K562 (cell line): ENCODE measurements around the gene CYBRD1. TPM values are rescaled to one million over a fixed set of nuclear protein-coding genes. Genes with fewer than 3 reads are reported as not detected.

Experiments used
- EHMT2 ChIP-seq: fragments of 450-650 bp; IDR thresholded peaks from 2 replicates; pipeline ENCODE4 v1.6.1; 2018; ENCODE audit warnings: antibody characterized with exemption
- ELK1 ChIP-seq: sonication (generic); formaldehyde crosslinking; IDR thresholded peaks from 2 replicates; pipeline ENCODE4 v1.8.1; 2022; ENCODE audit warnings: missing genetic modification reagents
- GTF3C2 ChIP-seq: IDR thresholded peaks from 3 replicates; pipeline ENCODE4 v1.6.1; 2011; ENCODE audit warnings: borderline replicate concordance, mild to moderate bottlenecking, moderate library complexity; ENCODE audit not compliant: insufficient read length; ENCODE audit errors: extremely low read depth
- JUN ChIP-seq, 2 experiments: sonication (generic) in 1 of 2; formaldehyde crosslinking in 1 of 2; IDR thresholded peaks; 2 replicates each; pipeline versions ENCODE4 v1.6.1 to v1.8.0; 2012 to 2022; ENCODE audit warnings: borderline replicate concordance in 2 of 2, mild to moderate bottlenecking in 2 of 2, improper control_type of control experiment in 1 of 2, low read depth in 1 of 2, low read length in 1 of 2, missing genetic modification reagents in 1 of 2
- JUND ChIP-seq, 2 experiments: IDR thresholded peaks; 2 replicates in 1 of 2; 3 replicates in 1 of 2; pipeline ENCODE4 v1.6.1; 2011; ENCODE audit warnings: borderline replicate concordance in 2 of 2, low read depth in 2 of 2, low read length in 2 of 2, improper control_type of control experiment in 1 of 2, missing biosample characterization in 1 of 2, missing genetic modification characterization in 1 of 2, missing genetic modification reagents in 1 of 2
- RHOXF2B ChIP-seq: fragments of 250-450 bp; sonication (Bioruptor Pico); conservative IDR thresholded peaks from 2 replicates; pipeline ENCODE4 v1.5.1; 2021
- SAP30 ChIP-seq: fragments of 200-600 bp; sonication (generic); IDR thresholded peaks from 2 replicates; pipeline ENCODE4 v1.6.1; 2012; ENCODE audit warnings: borderline replicate concordance, low read depth, mild to moderate bottlenecking, moderate library complexity, low read length, control low read depth, inconsistent platforms; ENCODE audit not compliant: insufficient read depth, poor library complexity, severe bottlenecking
- SMARCA4 ChIP-seq: fragments of 450-650 bp; IDR thresholded peaks from 2 replicates; pipeline ENCODE4 v1.6.1; 2016
- SREBF1 ChIP-seq: fragments of 150-350 bp; IDR thresholded peaks from 2 replicates; pipeline ENCODE4 v1.6.1; 2014; ENCODE audit warnings: antibody characterized with exemption, low read depth, low read length, borderline replicate concordance
- TARDBP ChIP-seq: fragments of 450-650 bp; IDR thresholded peaks from 2 replicates; pipeline ENCODE4 v1.6.1; 2016
- TCF15 ChIP-seq: fragments of 250-450 bp; sonication (Bioruptor Pico); IDR thresholded peaks from 2 replicates; pipeline ENCODE4 v1.8.0; 2022; ENCODE audit warnings: moderate library complexity, mild to moderate bottlenecking, inconsistent platforms
- ZNF197 ChIP-seq: fragments of 200-800 bp; sonication (Bioruptor generic); IDR thresholded peaks from 2 replicates; pipeline ENCODE4 v1.6.1; 2016; ENCODE audit warnings: low read depth, missing genetic modification characterization, missing compliant biosample characterization
- ZNF384 ChIP-seq: IDR thresholded peaks from 2 replicates; pipeline ENCODE4 v1.6.1; 2012; ENCODE audit warnings: low read depth, low read length, improper control_type of control experiment
- ZNF408 ChIP-seq: fragments of 250-450 bp; sonication (Bioruptor Pico); IDR thresholded peaks from 2 replicates; pipeline ENCODE4 v1.4.0; 2020; ENCODE audit warnings: low read depth, mild to moderate bottlenecking, moderate library complexity
- ZNF518B ChIP-seq: fragments of 250-450 bp; sonication (Bioruptor Pico); IDR thresholded peaks from 2 replicates; pipeline ENCODE4 v1.5.0; 2021; ENCODE audit warnings: mild to moderate bottlenecking, moderate library complexity
- ZNF639 ChIP-seq, 2 experiments: fragments of 200-800 bp in 1 of 2; sonication (Bioruptor generic) in 1 of 2; sonication (generic) in 1 of 2; formaldehyde crosslinking in 1 of 2; IDR thresholded peaks in 1 of 2; conservative IDR thresholded peaks in 1 of 2; 2 replicates each; pipeline versions ENCODE4 v1.5.0 to v1.6.1; 2016 to 2020; ENCODE audit warnings: missing compliant biosample characterization in 1 of 2, missing genetic modification characterization in 1 of 2, missing genetic modification reagents in 1 of 2
- polyA plus RNA-seq, 8 experiments: library from polyadenylated mRNA; depleted of rRNA in 4 of 8; stranded (reverse) in 5 of 8; unstranded in 3 of 8; fragments of >200 nt; fragmentation: Nextera tagmentation in 2 of 8; fragmentation: Illumina TruSeq in 1 of 8; extraction: Ambion mirVana in 2 of 8; extraction: Trizol in 1 of 8; gene quantifications; 2 replicates each; pipeline versions ENCODE4 v1.2.1 to v1.2.3, GENCODE V29; 2011 to 2014; ENCODE audit warnings: inconsistent platforms in 1 of 8, missing spikeins in 1 of 8
- total RNA-seq, 7 experiments: library from RNA; depleted of rRNA in 6 of 7; stranded (reverse); fragments of >200 nt in 6 of 7; fragmentation: Illumina TruSeq in 2 of 7; extraction: Trizol in 2 of 7; gene quantifications; 2 replicates each; pipeline versions ENCODE4 v1.2.1 to v1.2.3, GENCODE V29; 2011 to 2021; ENCODE audit warnings: low replicate concordance in 1 of 7

CYBRD1 gene
- total and polyA plus RNA-seq, 9 of the 15 experiments (the other 6 are each of a cell fraction or from before 2014, with no cell fraction given), result 9.6 to 22.4 (median 15.6) TPM

DNA sequence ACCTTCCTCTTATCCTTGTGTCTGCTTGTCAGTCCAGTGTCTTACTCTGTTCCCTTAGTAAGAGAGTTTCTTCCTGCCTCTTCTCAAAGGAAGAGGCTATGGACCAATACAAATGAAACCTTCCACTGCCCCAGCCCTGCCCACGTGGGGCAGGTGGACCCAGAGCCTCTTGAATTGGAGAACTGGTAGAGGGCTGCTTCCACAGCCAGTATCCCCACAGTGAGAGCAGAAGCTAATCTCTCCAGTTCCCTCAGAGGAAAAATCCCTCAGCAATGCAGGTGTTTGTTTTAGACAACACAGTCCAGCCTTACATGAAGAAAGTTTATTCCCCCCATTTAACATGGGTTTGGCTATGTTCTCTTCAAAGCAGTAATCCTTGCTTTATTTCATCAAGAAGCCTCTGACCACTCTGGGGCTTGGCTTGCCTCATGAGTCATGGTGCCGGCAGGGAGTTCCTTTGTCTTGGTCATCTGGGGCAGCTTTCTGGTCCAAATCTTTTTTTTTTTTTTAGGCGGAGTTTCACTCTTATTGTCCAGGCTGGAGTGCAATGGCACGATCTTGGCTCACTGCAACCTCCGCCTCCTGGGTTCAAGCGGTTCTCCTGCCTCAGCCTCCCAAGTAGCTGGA lies 6.5 kb upstream of the CYBRD1 start (continued):
- no peak for TF ChIP-seq TCF15 (CRISPR knock-in tag)
- TF ChIP-seq ZNF384, result peak; percentile 83
- no peak for TF ChIP-seq ZNF408 (CRISPR knock-in tag)
- TF ChIP-seq SMARCA4, result peak; percentile 38
- TF ChIP-seq JUN (IDR thresholded peaks at IDR 0.05; ENCODE audit: borderline replicate concordance, low read depth, low read length), result peak; percentile 16; the same call in 1 of the 2 replicates
- no peak for TF ChIP-seq JUN (CRISPR knock-in tag; IDR thresholded peaks at IDR 0.05; ENCODE audit: borderline replicate concordance)
- peak; percentile 70; the same call in 1 of the 2 replicates for TF ChIP-seq JUND (IDR thresholded peaks at IDR 0.05; ENCODE audit: borderline replicate concordance, low read depth, low read length)
- TF ChIP-seq JUND (tag; IDR thresholded peaks at IDR 0.05; ENCODE audit: borderline replicate concordance, low read depth, low read length), result peak; percentile 76; the same call in 1 of the 3 replicates
- no peak for TF ChIP-seq SAP30
- TF ChIP-seq ZNF639 (CRISPR knock-in tag; conservative IDR thresholded peaks at IDR 0.05 in 1 of 2, IDR thresholded peaks at IDR 0.05 in 1 of 2), result no peak
- no peak for TF ChIP-seq TARDBP
- TF ChIP-seq ELK1, result no peak
- TF ChIP-seq RHOXF2B (CRISPR knock-in tag), result no peak
- TF ChIP-seq ZNF197 (CRISPR knock-in tag), result no peak
- no peak for TF ChIP-seq GTF3C2
- TF ChIP-seq EHMT2, result peak; percentile 35; the same call in 1 of the 2 replicates
- TF ChIP-seq ZNF518B (CRISPR knock-in tag), result no peak
- TF ChIP-seq SREBF1, result no peak
